Neural progenitor cell (in vitro differentiated cells): ENCODE data around the gene PSMD6. TPM values are rescaled to one million over a fixed set of nuclear protein-coding genes. Genes with fewer than 3 reads are reported as not detected.

ENCODE experiments used
- DNase-seq: peaks from one replicate; pipeline ENCODE4 v3.0.0-alpha.2; 2016; ENCODE audit warnings: low spot score
- H2AFZ ChIP-seq: fragments of 200-600 bp; sonication (generic); replicated peaks from 2 replicates; pipeline ENCODE4 v1.6.1; 2016; ENCODE audit warnings: antibody characterized with exemption
- H3F3A ChIP-seq: fragments of 200-600 bp; sonication (generic); 2 replicates; pipeline ENCODE4 v1.6.1; 2016; ENCODE audit warnings: antibody characterized with exemption, low read depth
- H3K27ac ChIP-seq: fragments of 200-600 bp; sonication (generic); 2 replicates; pipeline ENCODE4 v1.5.1; 2016; ENCODE audit warnings: mild to moderate bottlenecking
- H3K27me3 ChIP-seq: fragments of 200-600 bp; sonication (generic); 2 replicates; pipeline ENCODE4 v1.6.1; 2016; ENCODE audit warnings: mild to moderate bottlenecking, moderate library complexity
- H3K36me3 ChIP-seq: fragments of 200-600 bp; sonication (generic); 2 replicates; pipeline ENCODE4 v1.5.1; 2016
- H3K4me1 ChIP-seq: fragments of 200-600 bp; sonication (generic); 2 replicates; pipeline ENCODE4 v1.6.1; 2016; ENCODE audit warnings: mixed run types
- H3K4me2 ChIP-seq: fragments of 200-600 bp; sonication (generic); 2 replicates; pipeline ENCODE4 v1.6.1; 2016
- H3K4me3 ChIP-seq: fragments of 200-600 bp; sonication (generic); 2 replicates; pipeline ENCODE4 v1.5.1; 2016
- H3K79me2 ChIP-seq: fragments of 200-600 bp; sonication (generic); 2 replicates; pipeline ENCODE4 v1.6.1; 2016; ENCODE audit warnings: low read depth
- H3K9ac ChIP-seq: fragments of 200-600 bp; sonication (generic); 2 replicates; pipeline ENCODE4 v1.6.1; 2016
- H3K9me3 ChIP-seq: fragments of 200-600 bp; sonication (generic); 2 replicates; pipeline ENCODE4 v1.5.1; 2016; ENCODE audit warnings: low read depth
- H4K20me1 ChIP-seq: fragments of 200-600 bp; sonication (generic); 2 replicates; pipeline ENCODE4 v1.6.1; 2016; ENCODE audit warnings: low read depth
- H3K27ac Mint-ChIP-seq: 3 replicates; pipeline ENCODE4 v1.8.0; 2021; ENCODE audit warnings: mixed read lengths
- H3K27me3 Mint-ChIP-seq: 2 replicates; pipeline ENCODE4 v1.8.0; 2022; ENCODE audit warnings: low read depth, mild to moderate bottlenecking, inconsistent platforms, moderate library complexity, mixed read lengths; ENCODE audit not compliant: insufficient read depth
- H3K36me3 Mint-ChIP-seq: 3 replicates; pipeline ENCODE4 v1.8.0; 2021; ENCODE audit warnings: mixed read lengths
- H3K4me1 Mint-ChIP-seq: 3 replicates; pipeline ENCODE4 v1.8.0; 2021; ENCODE audit warnings: mixed read lengths
- H3K4me3 Mint-ChIP-seq: 3 replicates; pipeline ENCODE4 v1.8.0; 2021; ENCODE audit warnings: mild to moderate bottlenecking, moderate library complexity, mixed read lengths
- H3K9me3 Mint-ChIP-seq: 3 replicates; pipeline ENCODE4 v1.8.0; 2020; ENCODE audit warnings: mixed read lengths
- CTCF ChIP-seq: fragments of 200-600 bp; sonication (generic); IDR thresholded peaks from 2 replicates; pipeline ENCODE4 v1.5.1; 2017; ENCODE audit warnings: antibody characterized with exemption, mild to moderate bottlenecking
- EZH2 ChIP-seq: fragments of 200-600 bp; sonication (generic); IDR thresholded peaks from 2 replicates; pipeline ENCODE4 v1.6.1; 2017; ENCODE audit warnings: antibody characterized with exemption, mild to moderate bottlenecking, moderate library complexity
- EZH2phosphoT487 ChIP-seq: fragments of 200-600 bp; sonication (generic); IDR thresholded peaks from 2 replicates; pipeline ENCODE4 v1.6.1; 2017; ENCODE audit warnings: antibody characterized with exemption
- total RNA-seq: library from RNA; depleted of rRNA; stranded (reverse); fragments of >200 nt; gene quantifications from 2 replicates; pipeline ENCODE4 v1.2.3, GENCODE V29; 2015; ENCODE audit warnings: low replicate concordance

PSMD6 gene
- total RNA-seq, 1 donor from 2014 or later, result 141 TPM

DNA sequence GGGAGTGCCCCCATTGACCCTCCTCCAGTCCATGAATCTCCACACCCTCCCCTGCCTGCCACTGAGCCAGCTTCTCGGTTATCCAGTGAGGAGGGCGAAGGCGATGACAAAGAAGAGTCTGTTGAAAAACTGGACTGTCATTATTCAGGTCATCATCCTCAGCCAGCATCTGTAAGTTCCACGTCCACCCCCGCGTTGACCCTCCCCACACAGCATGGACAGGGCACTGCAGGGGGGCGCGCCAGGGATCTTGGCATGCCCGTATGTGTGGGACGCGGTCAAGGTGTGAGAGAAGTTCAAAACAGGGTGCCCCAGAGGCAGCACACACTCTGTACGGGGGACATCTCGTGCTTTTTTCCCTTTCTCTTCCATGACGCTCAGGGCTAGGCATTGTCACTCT is 33.1 kb downstream of the PSMD6 start:
- Mint-ChIP-seq H3K27ac (no peak overlapping the region), H3K36me3 (peaks cover 43% of the 10 kb centered on the region), H3K9me3 (no peaks in the 10 kb centered on the region), H3K4me1 (peaks cover 18% of the 10 kb centered on the region), H3K27me3 (peaks cover 3% of the 10 kb centered on the region), H3K4me3 (no peak overlapping the region)
- Histone ChIP-seq H2AFZ (no peak overlapping the region), H3K4me1 (peaks cover 32% of the 10 kb centered on the region), H3K27me3 (no peaks in the 10 kb centered on the region), H3K79me2 (no peaks in the 10 kb centered on the region), H3K27ac (no peak overlapping the region), H3K9ac (no peak overlapping the region), H3K4me2 (no peak overlapping the region), H3K9me3 (no peaks in the 10 kb centered on the region), H3K36me3 (peaks cover 14% of the 10 kb centered on the region), H4K20me1 (no peaks in the 10 kb centered on the region), H3K4me3 (no peak overlapping the region), H3F3A (peaks cover 35% of the 10 kb centered on the region)
- TF ChIP-seq EZH2phosphoT487, result no peak
- no peak for TF ChIP-seq CTCF
- no peak for TF ChIP-seq EZH2
- no peak for DNase-seq

DNA sequence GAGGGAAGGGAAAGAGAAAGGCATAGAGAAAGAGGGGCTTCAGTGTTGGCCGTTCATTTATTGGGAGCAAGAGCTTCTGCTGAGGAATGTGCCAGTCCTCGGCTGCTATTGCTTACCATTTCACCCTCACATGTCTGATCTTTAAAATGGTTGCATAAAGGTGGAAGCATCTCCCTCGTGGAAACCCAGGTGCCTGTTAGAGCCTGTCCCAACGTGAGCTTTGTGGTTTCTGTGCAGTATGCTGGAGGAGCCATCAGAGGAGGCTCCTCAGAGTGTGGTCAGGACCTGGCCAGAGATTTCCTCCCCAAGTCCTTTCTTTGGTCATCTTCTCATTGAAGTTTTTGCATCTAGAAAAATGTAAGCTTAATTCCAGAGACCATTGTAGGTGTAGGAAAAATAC is 34.4 kb downstream of the PSMD6 start:
- H3F3A ChIP-seq, result peaks cover 31% of the 10 kb centered on the region
- no peak overlapping the region for H2AFZ ChIP-seq
- H3K9ac ChIP-seq, result no peak overlapping the region
- H3K36me3 ChIP-seq, result peaks cover 14% of the 10 kb centered on the region
- H3K79me2 ChIP-seq, result peaks cover 4% of the 10 kb centered on the region
- Mint-ChIP-seq H3K4me3 (no peak overlapping the region), H3K27ac (no peak overlapping the region), H3K4me1 (peaks cover 15% of the 10 kb centered on the region), H3K9me3 (no peaks in the 10 kb centered on the region), H3K27me3 (peaks cover 3% of the 10 kb centered on the region), H3K36me3 (peaks cover 42% of the 10 kb centered on the region)
- no peak for DNase-seq
- no peak overlapping the region for H3K4me3 ChIP-seq
- TF ChIP-seq EZH2phosphoT487 (no peak), CTCF (no peak), EZH2 (no peak)
- no peaks in the 10 kb centered on the region for H3K27me3 ChIP-seq
- no peaks in the 10 kb centered on the region for H4K20me1 ChIP-seq
- H3K4me2 ChIP-seq, result no peak overlapping the region
- peaks cover 21% of the 10 kb centered on the region for H3K4me1 ChIP-seq
- no peaks in the 10 kb centered on the region for H3K9me3 ChIP-seq
- H3K27ac ChIP-seq, result no peak overlapping the region

- no peak for DNase-seq
- H3K36me3 Mint-ChIP-seq, result peaks cover 43% of the 10 kb centered on the region
- H3K9me3 Mint-ChIP-seq, result no peaks in the 10 kb centered on the region
- TF ChIP-seq CTCF, result no peak
- no peak for TF ChIP-seq EZH2
- TF ChIP-seq EZH2phosphoT487, result no peak
- H3K4me3 ChIP-seq, result no peak overlapping the region
- no peak overlapping the region for H3K4me3 Mint-ChIP-seq
- H3K27me3 ChIP-seq, result no peaks in the 10 kb centered on the region
- no peak overlapping the region for H3K4me2 ChIP-seq
- H3K27ac Mint-ChIP-seq, result no peak overlapping the region
- no peak overlapping the region for H3K9ac ChIP-seq
- peaks cover 14% of the 10 kb centered on the region for H3K36me3 ChIP-seq
- H3K79me2 ChIP-seq, result peaks cover 4% of the 10 kb centered on the region
- H3K4me1 Mint-ChIP-seq, result peaks cover 7% of the 10 kb centered on the region
- H3K9me3 ChIP-seq, result no peaks in the 10 kb centered on the region
- peaks cover 3% of the 10 kb centered on the region for H3K27me3 Mint-ChIP-seq
- H3K4me1 ChIP-seq, result peaks cover 14% of the 10 kb centered on the region
- no peak overlapping the region for H2AFZ ChIP-seq
- H4K20me1 ChIP-seq, result no peaks in the 10 kb centered on the region
- H3K27ac ChIP-seq, result no peak overlapping the region
- peaks cover 14% of the 10 kb centered on the region for H3F3A ChIP-seq
Measured at GRCh38 chr3:63986831-63987230, 36.5 kb downstream of the PSMD6 start.
